Karpas-422 (cell line): ENCODE results near the gene DRAM1. TPM values are rescaled to one million over a fixed set of nuclear protein-coding genes. Genes with fewer than 3 reads are reported as not detected.
"Not testable (repeated sequence)": the region's sequence is repeated elsewhere in the genome, so short reads cannot be mapped to it uniquely, and the experiment has no call there.

ENCODE experiments used
- DNase-seq: peaks from one replicate; pipeline ENCODE4 v3.0.0-alpha.2; 2015
- H2AFZ ChIP-seq: fragments of 200-600 bp; sonication (generic); 2 replicates; pipeline ENCODE4 v1.6.1; 2014; ENCODE audit warnings: antibody characterized with exemption, low read length, mixed read lengths
- H3K27ac ChIP-seq: fragments of 200-600 bp; sonication (generic); 2 replicates; pipeline ENCODE4 v1.5.1; 2014; ENCODE audit warnings: mild to moderate bottlenecking, low read length, moderate library complexity
- H3K27me3 ChIP-seq: fragments of 200-600 bp; sonication (generic); 2 replicates; pipeline ENCODE4 v1.6.1; 2014; ENCODE audit warnings: low read length, mixed read lengths
- H3K36me3 ChIP-seq: fragments of 200-600 bp; sonication (generic); 2 replicates; pipeline ENCODE4 v1.6.1; 2014; ENCODE audit warnings: low read length, mixed read lengths; ENCODE audit not compliant: insufficient read depth
- H3K4me1 ChIP-seq: fragments of 200-600 bp; sonication (generic); 2 replicates; pipeline ENCODE4 v1.6.1; 2014; ENCODE audit warnings: mild to moderate bottlenecking, low read length, mixed read lengths
- H3K4me2 ChIP-seq: fragments of 200-600 bp; sonication (generic); 2 replicates; pipeline ENCODE4 v1.6.1; 2014; ENCODE audit warnings: low read length, low read depth, mild to moderate bottlenecking; ENCODE audit not compliant: poor library complexity, severe bottlenecking
- H3K4me3 ChIP-seq: fragments of 200-600 bp; sonication (generic); 2 replicates; pipeline ENCODE4 v1.5.1; 2014; ENCODE audit warnings: mild to moderate bottlenecking, antibody characterized with exemption, low read length, mixed read lengths
- H3K79me2 ChIP-seq: fragments of 200-600 bp; sonication (generic); 2 replicates; pipeline ENCODE4 v1.6.1; 2014; ENCODE audit warnings: mild to moderate bottlenecking, low read length, mixed read lengths
- H3K9ac ChIP-seq: fragments of 200-600 bp; sonication (generic); 2 replicates; pipeline ENCODE4 v1.6.0; 2014; ENCODE audit warnings: low read length
- H3K9me2 ChIP-seq: fragments of 200-600 bp; sonication (generic), shearing (Covaris generic); replicated peaks from 2 replicates; pipeline ENCODE4 v1.6.0; 2014; ENCODE audit warnings: mild to moderate bottlenecking, low read length, moderate library complexity; ENCODE audit not compliant: insufficient read depth
- H3K9me3 ChIP-seq: fragments of 300-700, 200-600 bp; sonication (generic); 2 replicates; pipeline ENCODE4 v1.6.1; 2014; ENCODE audit warnings: low read length, mixed read lengths
- H4K20me1 ChIP-seq: fragments of 200-600 bp; sonication (generic); 2 replicates; pipeline ENCODE4 v1.6.1; 2014; ENCODE audit warnings: mild to moderate bottlenecking, antibody characterized with exemption, low read length, low read depth; ENCODE audit not compliant: insufficient read depth
- total RNA-seq: library from RNA; depleted of rRNA; stranded (reverse); fragments of >200 nt; shearing (Covaris generic); gene quantifications from 2 replicates; pipeline ENCODE4 v1.2.3, GENCODE V29; 2014; ENCODE audit warnings: low replicate concordance

Gene DRAM1
- total RNA-seq, 1 experiment from 2014 or later, result not detected

DNA sequence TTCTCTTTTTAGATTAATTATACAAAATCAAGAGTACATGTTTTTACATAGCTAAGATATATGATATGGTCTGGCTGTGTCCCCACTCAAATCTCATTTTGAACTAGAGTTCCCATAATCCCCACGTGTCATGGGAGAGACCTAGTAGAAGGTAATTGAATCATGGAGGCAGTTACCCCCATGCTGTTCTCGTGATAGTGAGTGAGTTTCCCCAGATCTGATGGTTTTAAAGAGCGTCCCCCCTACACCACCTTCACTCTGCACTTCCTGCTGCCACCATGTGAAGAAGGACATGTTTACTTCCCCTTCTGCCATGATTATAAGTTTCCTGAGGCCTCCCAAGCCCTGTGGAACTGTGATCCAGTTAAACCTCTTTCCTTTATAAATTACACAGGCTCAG is 21.4 kb upstream of the DRAM1 start:
- H3K4me2 ChIP-seq, result no peak overlapping the region
- DNase-seq, result no peak
- H2AFZ ChIP-seq, result no peak overlapping the region
- no peaks in the 10 kb centered on the region for H3K36me3 ChIP-seq
- H4K20me1 ChIP-seq, result no peaks in the 10 kb centered on the region
- H3K4me3 ChIP-seq, result no peak overlapping the region
- no peaks in the 10 kb centered on the region for H3K27me3 ChIP-seq
- H3K27ac ChIP-seq, result no peak overlapping the region
- H3K9me3 ChIP-seq, result no peaks in the 10 kb centered on the region
- no peak overlapping the region for H3K9ac ChIP-seq
- H3K9me2 ChIP-seq, result no peaks in the 10 kb centered on the region
- no peaks in the 10 kb centered on the region for H3K79me2 ChIP-seq
- H3K4me1 ChIP-seq, result peaks cover 9% of the 10 kb centered on the region

DNA sequence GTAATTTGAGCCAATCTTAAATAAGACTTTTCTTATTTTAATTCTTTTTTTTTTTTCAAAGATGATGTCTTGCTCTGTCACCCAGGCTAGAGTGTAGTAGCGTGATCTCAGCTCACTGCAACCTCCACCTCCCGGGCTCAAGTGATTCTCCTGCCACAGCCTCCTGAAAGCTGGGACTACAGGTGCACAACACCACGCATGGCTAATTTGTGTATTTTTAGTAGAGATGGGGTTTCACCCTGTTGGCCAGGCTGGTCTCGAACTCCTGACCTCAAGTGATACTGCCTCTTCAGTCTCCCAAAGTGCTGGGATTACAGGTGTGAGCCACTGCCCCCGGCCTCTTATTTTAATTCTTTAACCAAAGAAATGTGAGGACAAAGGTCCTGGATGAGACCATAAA is 20.8 kb upstream of the DRAM1 start:
- H2AFZ ChIP-seq, H3K9me2 ChIP-seq, H3K27ac ChIP-seq, DNase-seq, H3K9me3 ChIP-seq, H3K4me2 ChIP-seq, H3K4me3 ChIP-seq, H3K4me1 ChIP-seq, H4K20me1 ChIP-seq, H3K79me2 ChIP-seq, H3K36me3 ChIP-seq, H3K27me3 ChIP-seq, H3K9ac ChIP-seq: not testable (repeated sequence)

DNA sequence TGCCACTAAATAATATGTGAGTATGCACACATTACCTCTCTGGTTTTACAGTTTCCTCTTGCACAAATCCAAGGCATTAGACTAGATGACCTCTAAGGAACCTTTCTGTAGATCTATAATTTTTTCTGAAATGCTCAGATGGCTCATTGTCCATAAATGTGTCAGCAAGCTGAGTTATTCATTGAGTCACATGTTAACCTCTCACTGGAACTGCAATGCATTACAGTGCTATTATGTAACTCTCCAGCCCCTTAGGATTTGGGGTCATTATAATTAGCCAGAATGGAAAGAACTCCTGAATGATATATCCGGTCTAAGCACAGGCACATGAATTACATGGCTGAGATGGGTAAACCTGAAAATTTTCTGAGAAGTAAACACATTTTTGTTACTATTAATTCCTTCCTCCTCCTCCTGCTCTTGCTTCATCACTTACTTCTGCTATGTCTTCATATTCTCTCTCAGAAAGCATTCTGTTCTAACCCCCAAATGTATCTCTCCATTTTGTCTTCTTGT is 20.3 kb upstream of the DRAM1 start:
- no peaks in the 10 kb centered on the region for H3K9me3 ChIP-seq
- no peak overlapping the region for H3K4me3 ChIP-seq
- no peak for DNase-seq
- no peaks in the 10 kb centered on the region for H3K9me2 ChIP-seq
- no peak overlapping the region for H2AFZ ChIP-seq
- no peak overlapping the region for H3K9ac ChIP-seq
- no peak overlapping the region for H3K4me2 ChIP-seq
- no peaks in the 10 kb centered on the region for H3K36me3 ChIP-seq
- no peak overlapping the region for H3K27ac ChIP-seq
- no peaks in the 10 kb centered on the region for H3K79me2 ChIP-seq
- no peaks in the 10 kb centered on the region for H4K20me1 ChIP-seq
- peaks cover 3% of the 10 kb centered on the region; the same call in 1 of the 2 replicates for H3K4me1 ChIP-seq
- no peaks in the 10 kb centered on the region for H3K27me3 ChIP-seq

DNA sequence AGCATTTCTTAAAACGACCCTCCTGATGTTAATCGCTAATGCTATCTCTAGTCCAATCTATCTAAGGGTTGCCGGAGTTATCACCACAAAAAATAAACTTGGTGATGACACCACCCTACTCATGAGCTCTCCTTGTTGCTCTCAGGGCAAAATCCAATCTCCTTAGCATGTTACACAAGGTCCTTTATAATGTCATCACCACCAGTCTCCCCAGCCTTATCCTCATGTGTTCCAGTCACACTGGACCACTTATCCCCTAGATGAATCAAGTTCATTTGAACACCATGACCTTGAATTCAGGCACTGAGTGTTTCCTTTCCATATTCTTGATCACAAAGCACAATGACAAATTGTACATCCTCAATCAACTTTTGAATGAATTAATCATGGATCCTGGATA is 19.0 kb upstream of the DRAM1 start:
- no peak overlapping the region for H3K27ac ChIP-seq
- no peaks in the 10 kb centered on the region for H3K79me2 ChIP-seq
- no peak for DNase-seq
- H3K9me2 ChIP-seq, result no peaks in the 10 kb centered on the region
- H3K9ac ChIP-seq, result no peak overlapping the region
- no peaks in the 10 kb centered on the region for H3K9me3 ChIP-seq
- peaks cover 3% of the 10 kb centered on the region; the same call in 1 of the 2 replicates for H3K4me1 ChIP-seq
- no peak overlapping the region for H3K4me2 ChIP-seq
- no peak overlapping the region for H2AFZ ChIP-seq
- no peak overlapping the region for H3K4me3 ChIP-seq
- no peaks in the 10 kb centered on the region for H4K20me1 ChIP-seq
- no peaks in the 10 kb centered on the region for H3K27me3 ChIP-seq
- H3K36me3 ChIP-seq, result no peaks in the 10 kb centered on the region

DNA sequence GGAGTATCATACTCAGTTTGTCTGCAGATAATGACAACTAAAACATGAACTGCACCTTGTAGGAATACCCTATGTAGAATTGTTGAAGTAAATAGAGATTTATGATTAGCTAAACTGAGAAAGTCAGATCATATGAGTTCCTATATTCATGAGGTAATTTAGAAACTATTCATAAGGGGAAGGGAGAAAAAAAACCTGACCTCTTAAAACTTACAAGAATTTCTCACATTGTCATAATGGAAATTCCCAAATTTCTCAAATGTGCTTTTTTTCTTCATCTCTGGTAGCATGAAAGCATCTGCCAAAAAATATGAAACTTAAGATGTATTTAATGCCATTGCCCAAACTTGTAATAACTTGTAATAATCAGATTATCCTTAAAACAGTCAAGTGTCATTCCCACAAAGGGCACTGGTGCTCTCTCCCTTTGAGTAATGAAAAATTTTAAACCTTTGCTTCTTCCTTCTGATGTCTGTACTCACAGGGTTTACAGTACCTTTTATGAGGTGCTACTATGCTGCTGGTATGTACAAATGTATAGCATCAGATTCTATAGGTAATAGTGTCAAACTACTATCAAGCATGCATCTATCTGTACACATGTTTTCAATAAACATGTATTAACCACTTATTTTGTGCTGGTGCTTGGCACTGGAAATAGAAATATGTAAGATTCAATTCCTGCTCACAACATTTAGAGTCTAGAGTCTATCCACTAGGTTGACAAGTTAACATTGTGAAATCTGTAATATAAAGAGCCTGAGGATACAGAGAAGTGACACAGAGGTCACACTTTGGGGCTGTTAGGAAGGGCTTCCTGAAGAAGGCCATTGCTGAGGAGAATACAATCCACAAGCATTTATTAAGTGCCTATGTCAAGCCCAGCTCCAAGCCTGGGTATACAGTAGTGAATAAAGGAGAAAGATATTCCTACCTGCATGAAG is 17.4 kb upstream of the DRAM1 start:
- H3K4me3 ChIP-seq, result no peak overlapping the region
- H3K36me3 ChIP-seq, result no peaks in the 10 kb centered on the region
- H3K27ac ChIP-seq, result no peak overlapping the region
- no peak overlapping the region for H3K9ac ChIP-seq
- DNase-seq, result no peak
- H3K9me3 ChIP-seq, result no peaks in the 10 kb centered on the region
- H3K9me2 ChIP-seq, result no peaks in the 10 kb centered on the region
- no peaks in the 10 kb centered on the region for H3K27me3 ChIP-seq
- no peak overlapping the region for H3K4me2 ChIP-seq
- H3K79me2 ChIP-seq, result no peaks in the 10 kb centered on the region
- H3K4me1 ChIP-seq, result peaks cover under 1% of the 10 kb centered on the region; the same call in 1 of the 2 replicates
- H2AFZ ChIP-seq, result no peak overlapping the region
- no peaks in the 10 kb centered on the region for H4K20me1 ChIP-seq

DNA sequence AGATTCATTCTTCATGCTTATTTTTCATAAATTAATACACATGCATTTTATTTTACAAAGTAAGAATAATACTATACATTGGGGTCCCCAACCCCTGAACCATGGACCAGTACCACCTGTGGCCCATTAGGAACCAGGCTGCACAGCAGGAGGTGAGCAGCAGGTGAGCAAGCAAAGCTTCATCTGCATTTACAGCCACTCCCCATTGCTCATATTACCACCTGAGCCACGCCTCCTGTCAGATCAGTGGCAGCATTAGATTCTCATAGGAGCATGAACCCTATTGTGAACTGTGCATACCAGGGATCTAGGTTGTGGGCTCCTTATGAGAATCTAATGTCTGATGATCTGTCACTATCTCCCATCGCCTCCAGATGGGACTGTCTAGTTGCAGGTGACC is 15.7 kb upstream of the DRAM1 start:
- H3K9me3 ChIP-seq, H3K27me3 ChIP-seq, H2AFZ ChIP-seq, H3K4me2 ChIP-seq, H3K36me3 ChIP-seq, DNase-seq, H3K27ac ChIP-seq, H3K9me2 ChIP-seq, H3K9ac ChIP-seq, H3K79me2 ChIP-seq, H4K20me1 ChIP-seq, H3K4me1 ChIP-seq, H3K4me3 ChIP-seq: not testable (repeated sequence)

DNA sequence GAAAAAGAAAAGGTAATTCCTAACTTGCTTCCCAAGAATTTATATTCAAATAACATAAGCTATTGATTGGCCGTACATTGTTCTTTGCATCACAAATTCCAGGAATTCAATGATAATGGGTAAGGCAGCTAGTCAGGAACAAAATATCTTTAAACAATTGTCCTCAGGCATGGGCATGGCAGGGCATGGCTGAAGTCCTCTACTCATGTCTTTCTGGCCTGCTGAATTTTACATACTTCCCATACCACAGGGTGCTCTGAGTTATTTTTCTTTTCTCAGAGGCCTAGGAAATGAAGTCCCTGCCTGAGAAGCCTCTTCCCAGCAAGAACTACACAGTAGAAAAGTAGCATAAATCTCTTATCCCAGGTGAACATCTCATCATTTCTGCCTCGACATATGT is 15.1 kb upstream of the DRAM1 start:
- no peaks in the 10 kb centered on the region for H3K79me2 ChIP-seq
- H3K9me3 ChIP-seq, result no peaks in the 10 kb centered on the region
- no peak overlapping the region for H3K4me2 ChIP-seq
- H3K27me3 ChIP-seq, result no peaks in the 10 kb centered on the region
- no peak overlapping the region for H2AFZ ChIP-seq
- no peaks in the 10 kb centered on the region for H4K20me1 ChIP-seq
- no peaks in the 10 kb centered on the region for H3K9me2 ChIP-seq
- no peak overlapping the region for H3K4me3 ChIP-seq
- no peaks in the 10 kb centered on the region for H3K4me1 ChIP-seq
- H3K36me3 ChIP-seq, result no peaks in the 10 kb centered on the region
- H3K9ac ChIP-seq, result no peak overlapping the region
- no peak for DNase-seq
- no peak overlapping the region for H3K27ac ChIP-seq

DNA sequence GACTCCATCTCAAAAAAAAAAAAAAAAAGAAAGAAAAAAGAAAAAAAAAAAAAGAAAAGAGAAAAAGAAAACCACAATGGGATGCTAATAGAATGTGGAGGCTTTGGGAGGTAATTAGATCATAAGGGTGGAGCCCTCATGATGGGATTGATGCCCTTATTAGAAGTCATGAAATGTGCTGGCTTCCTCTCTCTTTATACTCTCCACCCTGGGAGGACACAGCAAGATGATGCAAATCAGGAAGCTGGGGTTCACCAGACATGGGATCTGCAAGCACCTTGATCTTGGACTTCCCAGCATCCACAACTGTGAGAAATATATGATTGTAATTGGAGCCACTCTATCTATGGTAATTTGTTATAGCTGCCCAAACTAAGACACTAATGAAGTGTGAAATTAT is 13.4 kb upstream of the DRAM1 start:
- H2AFZ ChIP-seq, result no peak overlapping the region

More for the DNA sequence above, 13.4 kb upstream of the DRAM1 start:
- Histone ChIP-seq H3K4me2 (no peak overlapping the region), H3K27me3 (no peaks in the 10 kb centered on the region), H3K36me3 (no peaks in the 10 kb centered on the region), H3K4me3 (no peak overlapping the region), H3K9me2 (no peaks in the 10 kb centered on the region), H4K20me1 (no peaks in the 10 kb centered on the region), H3K9ac (no peak overlapping the region), H3K4me1 (no peaks in the 10 kb centered on the region), H3K79me2 (no peaks in the 10 kb centered on the region), H3K9me3 (no peaks in the 10 kb centered on the region), H3K27ac (no peak overlapping the region)
- DNase-seq, result no peak
